Upper lobe of left lung (tissue), 4 donors: ENCODE measurements around the gene COQ4.

Experiments
- POLR2A ChIP-seq, 4 donors: fragments of 450-650 bp; IDR thresholded peaks; one replicate each; pipeline ENCODE4 v1.5.1; 2016 to 2017; ENCODE audit warnings: antibody characterized with exemption in 4 of 4, mild to moderate bottlenecking in 2 of 4
- TF ChIP-seq, protein P1 (sequence below), 6 experiments: fragments of 450-650 bp in 4 of 6; fragments of 200-600 bp in 2 of 6; sonication (generic) in 2 of 6; IDR thresholded peaks; one replicate each; pipeline ENCODE4 v1.5.1; 2016 to 2019; ENCODE audit warnings: antibody characterized with exemption in 6 of 6

GRCh38 chr9:128358861-128359260 lies 36.2 kb downstream of the COQ4 start:
- TF ChIP-seq, protein P1, sequence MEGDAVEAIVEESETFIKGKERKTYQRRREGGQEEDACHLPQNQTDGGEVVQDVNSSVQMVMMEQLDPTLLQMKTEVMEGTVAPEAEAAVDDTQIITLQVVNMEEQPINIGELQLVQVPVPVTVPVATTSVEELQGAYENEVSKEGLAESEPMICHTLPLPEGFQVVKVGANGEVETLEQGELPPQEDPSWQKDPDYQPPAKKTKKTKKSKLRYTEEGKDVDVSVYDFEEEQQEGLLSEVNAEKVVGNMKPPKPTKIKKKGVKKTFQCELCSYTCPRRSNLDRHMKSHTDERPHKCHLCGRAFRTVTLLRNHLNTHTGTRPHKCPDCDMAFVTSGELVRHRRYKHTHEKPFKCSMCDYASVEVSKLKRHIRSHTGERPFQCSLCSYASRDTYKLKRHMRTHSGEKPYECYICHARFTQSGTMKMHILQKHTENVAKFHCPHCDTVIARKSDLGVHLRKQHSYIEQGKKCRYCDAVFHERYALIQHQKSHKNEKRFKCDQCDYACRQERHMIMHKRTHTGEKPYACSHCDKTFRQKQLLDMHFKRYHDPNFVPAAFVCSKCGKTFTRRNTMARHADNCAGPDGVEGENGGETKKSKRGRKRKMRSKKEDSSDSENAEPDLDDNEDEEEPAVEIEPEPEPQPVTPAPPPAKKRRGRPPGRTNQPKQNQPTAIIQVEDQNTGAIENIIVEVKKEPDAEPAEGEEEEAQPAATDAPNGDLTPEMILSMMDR (IDR thresholded peaks at IDR 0.05): no peak
- no peak for TF ChIP-seq POLR2A (IDR thresholded peaks at IDR 0.05)
